Ovary (tissue), 3 donors: ENCODE results near the gene FMN1.

Experiments
- EP300 ChIP-seq: sonication (generic); formaldehyde crosslinking; IDR thresholded peaks from one replicate; pipeline ENCODE4 v1.6.1; 2017; ENCODE audit warnings: antibody characterized with exemption
- POLR2A ChIP-seq: fragments of 450-650 bp; IDR thresholded peaks from one replicate; pipeline ENCODE4 v1.6.1; 2017; ENCODE audit warnings: antibody characterized with exemption, mild to moderate bottlenecking, moderate library complexity
- TF ChIP-seq, protein P1 (sequence below), 3 donors: fragments of 450-650 bp in 2 of 3; fragments of 200-600 bp in 1 of 3; IDR thresholded peaks; one replicate each; pipeline versions ENCODE4 v1.5.1 to v1.8.0; 2016 to 2022; ENCODE audit warnings: antibody characterized with exemption in 3 of 3, mild to moderate bottlenecking in 1 of 3
- donor health status: DM: no; HTN: no; CAD: no.

DNA sequence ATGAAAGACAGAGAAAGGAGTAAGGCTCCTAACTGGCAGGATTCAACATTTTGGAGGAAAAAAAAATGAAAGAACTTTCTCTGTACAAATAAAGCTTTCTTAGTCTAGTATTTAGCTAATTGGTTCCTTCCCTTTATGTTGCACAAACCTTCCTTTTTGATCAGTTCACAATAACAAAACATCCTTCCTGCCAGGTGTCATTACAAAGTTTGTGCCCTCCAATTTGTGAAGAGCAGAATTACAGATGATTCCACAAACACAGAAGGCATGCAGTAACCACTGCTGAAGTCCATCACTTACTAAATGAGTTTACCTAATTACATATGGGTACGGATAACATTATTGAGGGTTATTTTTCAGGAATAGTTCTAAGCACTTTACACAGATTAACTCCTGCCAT lies 179.9 kb downstream of the FMN1 start:
- TF ChIP-seq, protein P1, sequence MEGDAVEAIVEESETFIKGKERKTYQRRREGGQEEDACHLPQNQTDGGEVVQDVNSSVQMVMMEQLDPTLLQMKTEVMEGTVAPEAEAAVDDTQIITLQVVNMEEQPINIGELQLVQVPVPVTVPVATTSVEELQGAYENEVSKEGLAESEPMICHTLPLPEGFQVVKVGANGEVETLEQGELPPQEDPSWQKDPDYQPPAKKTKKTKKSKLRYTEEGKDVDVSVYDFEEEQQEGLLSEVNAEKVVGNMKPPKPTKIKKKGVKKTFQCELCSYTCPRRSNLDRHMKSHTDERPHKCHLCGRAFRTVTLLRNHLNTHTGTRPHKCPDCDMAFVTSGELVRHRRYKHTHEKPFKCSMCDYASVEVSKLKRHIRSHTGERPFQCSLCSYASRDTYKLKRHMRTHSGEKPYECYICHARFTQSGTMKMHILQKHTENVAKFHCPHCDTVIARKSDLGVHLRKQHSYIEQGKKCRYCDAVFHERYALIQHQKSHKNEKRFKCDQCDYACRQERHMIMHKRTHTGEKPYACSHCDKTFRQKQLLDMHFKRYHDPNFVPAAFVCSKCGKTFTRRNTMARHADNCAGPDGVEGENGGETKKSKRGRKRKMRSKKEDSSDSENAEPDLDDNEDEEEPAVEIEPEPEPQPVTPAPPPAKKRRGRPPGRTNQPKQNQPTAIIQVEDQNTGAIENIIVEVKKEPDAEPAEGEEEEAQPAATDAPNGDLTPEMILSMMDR (IDR thresholded peaks at IDR 0.05): no peak
- TF ChIP-seq EP300 (no peak), POLR2A (no peak)
